Fibroblast of lung (primary cell): ENCODE measurements around the gene ZBTB12. TPM values are rescaled to one million over a fixed set of nuclear protein-coding genes. Genes with fewer than 3 reads are reported as not detected.

ENCODE experiments used
- DNase-seq, 2 donors: peaks; one replicate each; pipeline versions ENCODE4 v3.0.0 to v3.0.0-alpha.2; 2010; ENCODE audit warnings: low read depth in 2 of 2
- H2AFZ ChIP-seq: 2 replicates; pipeline ENCODE4 v1.5.1; 2012; ENCODE audit warnings: low read length, control low read depth, inconsistent platforms
- H3K27ac ChIP-seq: 2 replicates; pipeline ENCODE4 v1.5.1; 2011; ENCODE audit warnings: low read length, control low read depth; ENCODE audit not compliant: insufficient read depth
- H3K27me3 ChIP-seq: 2 replicates; pipeline ENCODE4 v1.5.1; 2011; ENCODE audit warnings: mild to moderate bottlenecking, low read length; ENCODE audit not compliant: control insufficient read depth, insufficient read depth
- H3K36me3 ChIP-seq: 2 replicates; pipeline ENCODE4 v1.5.1; 2011; ENCODE audit warnings: low read length; ENCODE audit not compliant: control insufficient read depth, insufficient read depth
- H3K4me1 ChIP-seq: 2 replicates; pipeline ENCODE4 v1.5.1; 2011; ENCODE audit warnings: low read length; ENCODE audit not compliant: control insufficient read depth, insufficient read depth; ENCODE audit errors: extremely low read depth
- H3K4me2 ChIP-seq: 2 replicates; pipeline ENCODE4 v1.5.1; 2011; ENCODE audit warnings: low read length, control low read depth; ENCODE audit not compliant: insufficient read depth; ENCODE audit errors: extremely low read depth
- H3K4me3 ChIP-seq, 4 experiments: fragments of 200-600 bp in 1 of 4; sonication (generic) in 1 of 4; replicated peaks in 1 of 4; 2 replicates each; pipeline ENCODE4 v1.5.1; 2011 to 2016; ENCODE audit warnings: low read length in 4 of 4, low read depth in 3 of 4, mild to moderate bottlenecking in 3 of 4, control low read depth in 2 of 4, inconsistent platforms in 1 of 4, mixed read lengths in 1 of 4; ENCODE audit not compliant: insufficient read depth in 1 of 4; ENCODE audit errors: control extremely low read depth in 1 of 4
- H3K79me2 ChIP-seq: 2 replicates; pipeline ENCODE4 v1.5.1; 2012; ENCODE audit warnings: mild to moderate bottlenecking, low read length, inconsistent platforms; ENCODE audit not compliant: control insufficient read depth, insufficient read depth
- H3K9ac ChIP-seq: 2 replicates; pipeline ENCODE4 v1.5.1; 2011; ENCODE audit warnings: mild to moderate bottlenecking, low read length, control low read depth; ENCODE audit not compliant: insufficient read depth
- H3K9me3 ChIP-seq: 2 replicates; pipeline ENCODE4 v1.5.1; 2012; ENCODE audit warnings: low read depth, low read length; ENCODE audit not compliant: control insufficient read depth, insufficient read depth
- H4K20me1 ChIP-seq: 2 replicates; pipeline ENCODE4 v1.5.1; 2011; ENCODE audit warnings: low read length; ENCODE audit not compliant: control insufficient read depth, insufficient read depth; ENCODE audit errors: extremely low read depth
- CTCF ChIP-seq, 2 donors: IDR thresholded peaks in 1 of 2; conservative IDR thresholded peaks in 1 of 2; 1 replicate in 1 of 2; 2 replicates in 1 of 2; pipeline ENCODE4 v1.5.1; 2011 to 2012; ENCODE audit warnings: low read length in 2 of 2, control low read depth in 1 of 2, inconsistent platforms in 1 of 2, low read depth in 1 of 2, mild to moderate bottlenecking in 1 of 2
- EZH2 ChIP-seq: IDR thresholded peaks from 2 replicates; pipeline ENCODE4 v1.5.1; 2012; ENCODE audit warnings: low read length, control low read depth, mild to moderate bottlenecking; ENCODE audit errors: missing control alignments
- polyA plus RNA-seq, 2 donors: library from polyadenylated mRNA; depleted of rRNA in 1 of 2; stranded (reverse) in 1 of 2; unstranded in 1 of 2; fragments of >200 nt; gene quantifications; 2 replicates each; pipeline ENCODE4 v1.2.1, GENCODE V29; 2011 to 2012; ENCODE audit warnings: missing spikeins in 1 of 2
- total RNA-seq: library from RNA; depleted of rRNA; stranded (reverse); fragments of >200 nt; gene quantifications from 2 replicates; pipeline ENCODE4 v1.2.1, GENCODE V29; 2014

The ZBTB12 gene
- total and polyA plus RNA-seq, 2 donors (not counting 1 experiment from before 2014, with no cell fraction given) = 1.2 to 13.2 TPM

GRCh38 chr6:31948753-31949413 lies 47.0 kb upstream of the ZBTB12 start:
- DNase-seq = peak; percentile 21 to 22
- Histone ChIP-seq H3K4me3 (no peak overlapping the region), H3K27me3 (no peaks in the 10 kb centered on the region), H3K4me1 (peaks cover 12% of the 10 kb centered on the region), H2AFZ (no peak overlapping the region), H3K79me2 (no peaks in the 10 kb centered on the region), H3K27ac (no peak overlapping the region), H3K36me3 (peaks cover 9% of the 10 kb centered on the region), H3K4me2 (no peak overlapping the region), H4K20me1 (no peaks in the 10 kb centered on the region), H3K9ac (no peak overlapping the region), H3K9me3 (no peaks in the 10 kb centered on the region)
- TF ChIP-seq CTCF (conservative IDR thresholded peaks at IDR 0.05 in 1 of 2, IDR thresholded peaks at IDR 0.05 in 1 of 2; ENCODE audit: low read depth in 1 of 2, low read length in 2 of 2) (no peak), EZH2 (no peak)

- Histone ChIP-seq H3K4me2 (no peak overlapping the region), H3K27me3 (no peaks in the 10 kb centered on the region), H3K4me1 (peaks cover 12% of the 10 kb centered on the region), H4K20me1 (no peaks in the 10 kb centered on the region), H3K27ac (no peak overlapping the region), H3K79me2 (no peaks in the 10 kb centered on the region), H3K4me3 (no peak overlapping the region), H3K9ac (no peak overlapping the region), H3K9me3 (no peaks in the 10 kb centered on the region), H3K36me3 (peaks cover 9% of the 10 kb centered on the region), H2AFZ (no peak overlapping the region)
- no peak for DNase-seq
- TF ChIP-seq EZH2 (no peak), CTCF (conservative IDR thresholded peaks at IDR 0.05 in 1 of 2, IDR thresholded peaks at IDR 0.05 in 1 of 2; ENCODE audit: low read depth in 1 of 2, low read length in 2 of 2) (no peak)
These were observed 46.4 kb upstream of the ZBTB12 start for GRCh38 chr6:31948306-31948705.

GRCh38 chr6:31947864-31948263 lies 46.0 kb upstream of the ZBTB12 start:
- Histone ChIP-seq H3K9ac (no peak overlapping the region), H3K4me2 (no peak overlapping the region), H3K27ac (no peak overlapping the region), H3K9me3 (no peaks in the 10 kb centered on the region), H4K20me1 (no peaks in the 10 kb centered on the region), H2AFZ (no peak overlapping the region), H3K79me2 (no peaks in the 10 kb centered on the region), H3K4me3 (no peak overlapping the region), H3K27me3 (peaks cover 2% of the 10 kb centered on the region), H3K36me3 (peaks cover 7% of the 10 kb centered on the region), H3K4me1 (peaks cover 12% of the 10 kb centered on the region)
- DNase-seq = no peak
- TF ChIP-seq CTCF (conservative IDR thresholded peaks at IDR 0.05 in 1 of 2, IDR thresholded peaks at IDR 0.05 in 1 of 2; ENCODE audit: low read depth in 1 of 2, low read length in 2 of 2) (no peak), EZH2 (no peak)
